ENCODE results near the gene DCP2.

DNA sequence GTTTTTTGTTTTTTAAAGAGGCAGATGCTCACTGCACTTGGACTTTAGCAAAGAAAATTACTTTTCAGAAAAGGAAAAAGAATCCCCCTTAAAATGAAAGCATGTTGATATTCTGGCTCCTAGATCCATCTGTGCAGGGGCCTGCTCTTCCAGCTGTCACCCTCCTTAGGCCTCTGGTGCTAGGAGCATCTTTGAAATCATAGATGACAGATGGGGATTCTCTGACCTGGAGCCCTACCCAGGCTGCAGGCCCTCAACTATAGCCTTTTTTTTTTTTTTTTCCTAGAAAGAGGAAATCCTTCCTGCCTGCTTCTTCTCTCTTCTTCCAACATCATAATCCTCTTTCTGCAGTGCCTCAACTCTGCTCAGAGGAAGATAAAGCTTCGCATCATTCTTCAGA lies 16.3 kb upstream of the DCP2 start:
- TF ChIP-seq, protein P1, sequence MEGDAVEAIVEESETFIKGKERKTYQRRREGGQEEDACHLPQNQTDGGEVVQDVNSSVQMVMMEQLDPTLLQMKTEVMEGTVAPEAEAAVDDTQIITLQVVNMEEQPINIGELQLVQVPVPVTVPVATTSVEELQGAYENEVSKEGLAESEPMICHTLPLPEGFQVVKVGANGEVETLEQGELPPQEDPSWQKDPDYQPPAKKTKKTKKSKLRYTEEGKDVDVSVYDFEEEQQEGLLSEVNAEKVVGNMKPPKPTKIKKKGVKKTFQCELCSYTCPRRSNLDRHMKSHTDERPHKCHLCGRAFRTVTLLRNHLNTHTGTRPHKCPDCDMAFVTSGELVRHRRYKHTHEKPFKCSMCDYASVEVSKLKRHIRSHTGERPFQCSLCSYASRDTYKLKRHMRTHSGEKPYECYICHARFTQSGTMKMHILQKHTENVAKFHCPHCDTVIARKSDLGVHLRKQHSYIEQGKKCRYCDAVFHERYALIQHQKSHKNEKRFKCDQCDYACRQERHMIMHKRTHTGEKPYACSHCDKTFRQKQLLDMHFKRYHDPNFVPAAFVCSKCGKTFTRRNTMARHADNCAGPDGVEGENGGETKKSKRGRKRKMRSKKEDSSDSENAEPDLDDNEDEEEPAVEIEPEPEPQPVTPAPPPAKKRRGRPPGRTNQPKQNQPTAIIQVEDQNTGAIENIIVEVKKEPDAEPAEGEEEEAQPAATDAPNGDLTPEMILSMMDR (IDR thresholded peaks at IDR 0.05; ENCODE audit: low read depth, low read length, poor library complexity, severe bottlenecking): no peak
- TF ChIP-seq EZH2phosphoT487 (IDR thresholded peaks at IDR 0.05; ENCODE audit: borderline replicate concordance, low read length): no peak
